ENCODE data around the gene AFAP1L2.

Gene AFAP1L2

GRCh38 chr10:114281461-114281860, 122.8 kb downstream of the AFAP1L2 start:
- 0 out of 2 replicates have a peak, but pooled peaks cover under 1% of the 10 kb centered on the region for H3K27me3 ChIP-seq (ENCODE audit: insufficient read depth, low read length)
- no peaks in the 10 kb centered on the region for H3K36me3 ChIP-seq (ENCODE audit: insufficient read depth, low read length)
- no peaks in the 10 kb centered on the region for H3K79me2 ChIP-seq (ENCODE audit: control insufficient read depth, insufficient read depth, low read length, unreplicated experiment)
- no peak overlapping the region for H2AFZ ChIP-seq (ENCODE audit: low read length, unreplicated experiment)
- no peak overlapping the region for H3K4me3 ChIP-seq (ENCODE audit: low read depth, low read length)
- no peak overlapping the region for H3K27ac ChIP-seq (ENCODE audit: low read depth, low read length)
- no peaks in the 10 kb centered on the region for H3K4me1 ChIP-seq (ENCODE audit: control insufficient read depth, insufficient read depth, low read length, unreplicated experiment)

- H3K4me3 ChIP-seq (ENCODE audit: low read depth, low read length): no peak overlapping the region
- H3K4me1 ChIP-seq (ENCODE audit: control insufficient read depth, insufficient read depth, low read length, unreplicated experiment): no peaks in the 10 kb centered on the region
- H2AFZ ChIP-seq (ENCODE audit: low read length, unreplicated experiment): no peak overlapping the region
- no peaks in the 10 kb centered on the region for H3K36me3 ChIP-seq (ENCODE audit: insufficient read depth, low read length)
- no peak overlapping the region for H3K27ac ChIP-seq (ENCODE audit: low read depth, low read length)
- no peaks in the 10 kb centered on the region for H3K79me2 ChIP-seq (ENCODE audit: control insufficient read depth, insufficient read depth, low read length, unreplicated experiment)
- H3K27me3 ChIP-seq (ENCODE audit: insufficient read depth, low read length): no peaks in the 10 kb centered on the region
These were observed 123.3 kb downstream of the AFAP1L2 start for GRCh38 chr10:114281006-114281405.

GRCh38 chr10:114279901-114280644, 124.2 kb downstream of the AFAP1L2 start:
- Histone ChIP-seq H2AFZ (ENCODE audit: low read length, unreplicated experiment) (no peak overlapping the region), H3K27me3 (ENCODE audit: insufficient read depth, low read length) (no peaks in the 10 kb centered on the region), H3K79me2 (ENCODE audit: control insufficient read depth, insufficient read depth, low read length, unreplicated experiment) (no peaks in the 10 kb centered on the region), H3K27ac (ENCODE audit: low read depth, low read length) (no peak overlapping the region), H3K4me3 (ENCODE audit: low read depth, low read length) (no peak overlapping the region), H3K4me1 (ENCODE audit: control insufficient read depth, insufficient read depth, low read length, unreplicated experiment) (no peaks in the 10 kb centered on the region), H3K36me3 (ENCODE audit: insufficient read depth, low read length) (no peaks in the 10 kb centered on the region)

- Histone ChIP-seq H3K36me3 (ENCODE audit: insufficient read depth, low read length) (no peaks in the 10 kb centered on the region), H3K79me2 (ENCODE audit: control insufficient read depth, insufficient read depth, low read length, unreplicated experiment) (no peaks in the 10 kb centered on the region), H3K27me3 (ENCODE audit: insufficient read depth, low read length) (no peaks in the 10 kb centered on the region), H2AFZ (ENCODE audit: low read length, unreplicated experiment) (no peak overlapping the region), H3K27ac (ENCODE audit: low read depth, low read length) (no peak overlapping the region), H3K4me3 (ENCODE audit: low read depth, low read length) (no peak overlapping the region), H3K4me1 (ENCODE audit: control insufficient read depth, insufficient read depth, low read length, unreplicated experiment) (no peaks in the 10 kb centered on the region)
These were observed 125.0 kb downstream of the AFAP1L2 start for GRCh38 chr10:114279289-114279688.

GRCh38 chr10:114278884-114279191, 125.5 kb downstream of the AFAP1L2 start:
- Histone ChIP-seq H3K27me3 (ENCODE audit: insufficient read depth, low read length) (no peaks in the 10 kb centered on the region), H3K36me3 (ENCODE audit: insufficient read depth, low read length) (no peaks in the 10 kb centered on the region), H2AFZ (ENCODE audit: low read length, unreplicated experiment) (no peak overlapping the region), H3K4me3 (ENCODE audit: low read depth, low read length) (no peak overlapping the region), H3K79me2 (ENCODE audit: control insufficient read depth, insufficient read depth, low read length, unreplicated experiment) (no peaks in the 10 kb centered on the region), H3K4me1 (ENCODE audit: control insufficient read depth, insufficient read depth, low read length, unreplicated experiment) (no peaks in the 10 kb centered on the region), H3K27ac (ENCODE audit: low read depth, low read length) (no peak overlapping the region)

GRCh38 chr10:114278140-114278883, 126.0 kb downstream of the AFAP1L2 start:
- Histone ChIP-seq H2AFZ (ENCODE audit: low read length, unreplicated experiment) (no peak overlapping the region), H3K4me1 (ENCODE audit: control insufficient read depth, insufficient read depth, low read length, unreplicated experiment) (no peaks in the 10 kb centered on the region), H3K27ac (ENCODE audit: low read depth, low read length) (no peak overlapping the region), H3K27me3 (ENCODE audit: insufficient read depth, low read length) (no peaks in the 10 kb centered on the region), H3K4me3 (ENCODE audit: low read depth, low read length) (no peak overlapping the region), H3K36me3 (ENCODE audit: insufficient read depth, low read length) (no peaks in the 10 kb centered on the region), H3K79me2 (ENCODE audit: control insufficient read depth, insufficient read depth, low read length, unreplicated experiment) (no peaks in the 10 kb centered on the region)

GRCh38 chr10:114276671-114277070, 127.6 kb downstream of the AFAP1L2 start:
- Histone ChIP-seq H2AFZ (ENCODE audit: low read length, unreplicated experiment) (no peak overlapping the region), H3K36me3 (ENCODE audit: insufficient read depth, low read length) (no peaks in the 10 kb centered on the region), H3K27ac (ENCODE audit: low read depth, low read length) (no peak overlapping the region), H3K79me2 (ENCODE audit: control insufficient read depth, insufficient read depth, low read length, unreplicated experiment) (no peaks in the 10 kb centered on the region), H3K4me1 (ENCODE audit: control insufficient read depth, insufficient read depth, low read length, unreplicated experiment) (peaks cover 6% of the 10 kb centered on the region), H3K27me3 (ENCODE audit: insufficient read depth, low read length) (no peaks in the 10 kb centered on the region), H3K4me3 (ENCODE audit: low read depth, low read length) (no peak overlapping the region)

GRCh38 chr10:114276066-114276465, 128.2 kb downstream of the AFAP1L2 start:
- H3K4me3 ChIP-seq (ENCODE audit: low read depth, low read length): no peak overlapping the region
- no peak overlapping the region for H3K27ac ChIP-seq (ENCODE audit: low read depth, low read length)
- no peaks in the 10 kb centered on the region for H3K27me3 ChIP-seq (ENCODE audit: insufficient read depth, low read length)
- H3K4me1 ChIP-seq (ENCODE audit: control insufficient read depth, insufficient read depth, low read length, unreplicated experiment): peaks cover 12% of the 10 kb centered on the region
- H3K36me3 ChIP-seq (ENCODE audit: insufficient read depth, low read length): no peaks in the 10 kb centered on the region
- no peak overlapping the region for H2AFZ ChIP-seq (ENCODE audit: low read length, unreplicated experiment)
- no peaks in the 10 kb centered on the region for H3K79me2 ChIP-seq (ENCODE audit: control insufficient read depth, insufficient read depth, low read length, unreplicated experiment)

- H2AFZ ChIP-seq (ENCODE audit: low read length, unreplicated experiment): no peak overlapping the region
- H3K4me1 ChIP-seq (ENCODE audit: control insufficient read depth, insufficient read depth, low read length, unreplicated experiment): peaks cover 15% of the 10 kb centered on the region
- no peaks in the 10 kb centered on the region for H3K27me3 ChIP-seq (ENCODE audit: insufficient read depth, low read length)
- H3K79me2 ChIP-seq (ENCODE audit: control insufficient read depth, insufficient read depth, low read length, unreplicated experiment): no peaks in the 10 kb centered on the region
- H3K4me3 ChIP-seq (ENCODE audit: low read depth, low read length): no peak overlapping the region
- H3K27ac ChIP-seq (ENCODE audit: low read depth, low read length): no peak overlapping the region
- no peaks in the 10 kb centered on the region for H3K36me3 ChIP-seq (ENCODE audit: insufficient read depth, low read length)
These were observed 129.5 kb downstream of the AFAP1L2 start for GRCh38 chr10:114274616-114275453.

GRCh38 chr10:114273910-114274309, 130.4 kb downstream of the AFAP1L2 start:
- H3K4me3 ChIP-seq (ENCODE audit: low read depth, low read length): no peak overlapping the region
- H3K79me2 ChIP-seq (ENCODE audit: control insufficient read depth, insufficient read depth, low read length, unreplicated experiment): no peaks in the 10 kb centered on the region
- H3K36me3 ChIP-seq (ENCODE audit: insufficient read depth, low read length): no peaks in the 10 kb centered on the region
- H2AFZ ChIP-seq (ENCODE audit: low read length, unreplicated experiment): no peak overlapping the region
- peaks cover 15% of the 10 kb centered on the region for H3K4me1 ChIP-seq (ENCODE audit: control insufficient read depth, insufficient read depth, low read length, unreplicated experiment)
- H3K27ac ChIP-seq (ENCODE audit: low read depth, low read length): no peak overlapping the region
- H3K27me3 ChIP-seq (ENCODE audit: insufficient read depth, low read length): no peaks in the 10 kb centered on the region

Measured in ACC112 (cell line).